Measurements from ENCODE around the gene SRP54. TPM values are rescaled to one million over a fixed set of nuclear protein-coding genes. Genes with fewer than 3 reads are reported as not detected.

SRP54 gene
- total RNA-seq, 1 experiment from 2014 or later: 57.0 TPM

DNA sequence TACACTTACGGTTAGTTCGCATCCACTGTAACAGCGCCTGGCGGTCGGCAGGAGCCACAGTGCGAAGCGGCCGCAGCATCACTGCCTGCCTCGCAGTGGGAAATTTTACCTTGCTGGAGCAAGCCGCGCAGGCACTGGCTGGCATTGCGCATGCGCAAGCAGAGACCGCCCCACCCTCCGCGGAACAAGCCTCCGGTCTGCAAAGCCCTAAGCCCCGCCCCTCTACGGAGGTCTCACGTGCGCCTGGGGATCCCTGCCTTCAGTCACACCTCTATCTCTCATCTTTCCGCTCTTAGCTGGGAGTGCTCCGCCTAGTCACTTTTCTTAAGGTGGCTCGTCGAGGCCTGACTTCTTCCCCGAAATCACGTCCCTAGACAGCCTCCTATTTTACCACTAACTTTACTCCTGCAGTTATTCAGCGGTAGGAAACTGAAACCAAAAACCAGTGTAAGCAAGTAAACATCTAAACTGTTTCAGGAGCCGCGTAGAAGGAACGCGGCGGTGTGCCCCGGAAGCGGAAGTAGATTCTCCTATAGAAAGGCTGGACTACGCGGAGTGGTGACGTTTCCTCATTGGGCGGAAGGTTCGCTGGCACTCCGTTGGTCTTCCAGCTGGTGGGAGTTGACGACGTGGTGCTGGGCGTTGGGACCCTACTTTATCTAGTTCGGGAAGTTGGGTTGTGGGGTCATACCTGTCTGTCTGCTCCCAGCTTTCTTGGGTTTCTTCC, at the start of gene SRP54 (continued):
- TF ChIP-seq, protein P1, sequence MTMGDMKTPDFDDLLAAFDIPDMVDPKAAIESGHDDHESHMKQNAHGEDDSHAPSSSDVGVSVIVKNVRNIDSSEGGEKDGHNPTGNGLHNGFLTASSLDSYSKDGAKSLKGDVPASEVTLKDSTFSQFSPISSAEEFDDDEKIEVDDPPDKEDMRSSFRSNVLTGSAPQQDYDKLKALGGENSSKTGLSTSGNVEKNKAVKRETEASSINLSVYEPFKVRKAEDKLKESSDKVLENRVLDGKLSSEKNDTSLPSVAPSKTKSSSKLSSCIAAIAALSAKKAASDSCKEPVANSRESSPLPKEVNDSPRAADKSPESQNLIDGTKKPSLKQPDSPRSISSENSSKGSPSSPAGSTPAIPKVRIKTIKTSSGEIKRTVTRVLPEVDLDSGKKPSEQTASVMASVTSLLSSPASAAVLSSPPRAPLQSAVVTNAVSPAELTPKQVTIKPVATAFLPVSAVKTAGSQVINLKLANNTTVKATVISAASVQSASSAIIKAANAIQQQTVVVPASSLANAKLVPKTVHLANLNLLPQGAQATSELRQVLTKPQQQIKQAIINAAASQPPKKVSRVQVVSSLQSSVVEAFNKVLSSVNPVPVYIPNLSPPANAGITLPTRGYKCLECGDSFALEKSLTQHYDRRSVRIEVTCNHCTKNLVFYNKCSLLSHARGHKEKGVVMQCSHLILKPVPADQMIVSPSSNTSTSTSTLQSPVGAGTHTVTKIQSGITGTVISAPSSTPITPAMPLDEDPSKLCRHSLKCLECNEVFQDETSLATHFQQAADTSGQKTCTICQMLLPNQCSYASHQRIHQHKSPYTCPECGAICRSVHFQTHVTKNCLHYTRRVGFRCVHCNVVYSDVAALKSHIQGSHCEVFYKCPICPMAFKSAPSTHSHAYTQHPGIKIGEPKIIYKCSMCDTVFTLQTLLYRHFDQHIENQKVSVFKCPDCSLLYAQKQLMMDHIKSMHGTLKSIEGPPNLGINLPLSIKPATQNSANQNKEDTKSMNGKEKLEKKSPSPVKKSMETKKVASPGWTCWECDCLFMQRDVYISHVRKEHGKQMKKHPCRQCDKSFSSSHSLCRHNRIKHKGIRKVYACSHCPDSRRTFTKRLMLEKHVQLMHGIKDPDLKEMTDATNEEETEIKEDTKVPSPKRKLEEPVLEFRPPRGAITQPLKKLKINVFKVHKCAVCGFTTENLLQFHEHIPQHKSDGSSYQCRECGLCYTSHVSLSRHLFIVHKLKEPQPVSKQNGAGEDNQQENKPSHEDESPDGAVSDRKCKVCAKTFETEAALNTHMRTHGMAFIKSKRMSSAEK (CRISPR knock-in tag; IDR thresholded peaks at IDR 0.05; ENCODE audit: borderline replicate concordance): no peak
- TF ChIP-seq, protein P2, sequence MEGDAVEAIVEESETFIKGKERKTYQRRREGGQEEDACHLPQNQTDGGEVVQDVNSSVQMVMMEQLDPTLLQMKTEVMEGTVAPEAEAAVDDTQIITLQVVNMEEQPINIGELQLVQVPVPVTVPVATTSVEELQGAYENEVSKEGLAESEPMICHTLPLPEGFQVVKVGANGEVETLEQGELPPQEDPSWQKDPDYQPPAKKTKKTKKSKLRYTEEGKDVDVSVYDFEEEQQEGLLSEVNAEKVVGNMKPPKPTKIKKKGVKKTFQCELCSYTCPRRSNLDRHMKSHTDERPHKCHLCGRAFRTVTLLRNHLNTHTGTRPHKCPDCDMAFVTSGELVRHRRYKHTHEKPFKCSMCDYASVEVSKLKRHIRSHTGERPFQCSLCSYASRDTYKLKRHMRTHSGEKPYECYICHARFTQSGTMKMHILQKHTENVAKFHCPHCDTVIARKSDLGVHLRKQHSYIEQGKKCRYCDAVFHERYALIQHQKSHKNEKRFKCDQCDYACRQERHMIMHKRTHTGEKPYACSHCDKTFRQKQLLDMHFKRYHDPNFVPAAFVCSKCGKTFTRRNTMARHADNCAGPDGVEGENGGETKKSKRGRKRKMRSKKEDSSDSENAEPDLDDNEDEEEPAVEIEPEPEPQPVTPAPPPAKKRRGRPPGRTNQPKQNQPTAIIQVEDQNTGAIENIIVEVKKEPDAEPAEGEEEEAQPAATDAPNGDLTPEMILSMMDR (IDR thresholded peaks at IDR 0.05): no peak
- TF ChIP-seq CREM (CRISPR knock-in tag; IDR thresholded peaks at IDR 0.05) (peak; percentile 79), GRHL2 (CRISPR knock-in tag; IDR thresholded peaks at IDR 0.05; ENCODE audit: insufficient replicate concordance, severe bottlenecking) (no peak), NR2C2 (CRISPR knock-in tag; IDR thresholded peaks at IDR 0.05) (peak; percentile 82), NFE2L1 (CRISPR knock-in tag; IDR thresholded peaks at IDR 0.05) (peak; percentile 81; the same call in 1 of the 2 replicates), SP1 (CRISPR knock-in tag; conservative IDR thresholded peaks at IDR 0.05) (peak; percentile 68; the same call in 1 of the 2 replicates), RORB (CRISPR knock-in tag; IDR thresholded peaks at IDR 0.05) (no peak), IRF2 (CRISPR knock-in tag; IDR thresholded peaks at IDR 0.05; ENCODE audit: borderline replicate concordance, low read depth) (no peak)
- TF ChIP-seq, protein P3, sequence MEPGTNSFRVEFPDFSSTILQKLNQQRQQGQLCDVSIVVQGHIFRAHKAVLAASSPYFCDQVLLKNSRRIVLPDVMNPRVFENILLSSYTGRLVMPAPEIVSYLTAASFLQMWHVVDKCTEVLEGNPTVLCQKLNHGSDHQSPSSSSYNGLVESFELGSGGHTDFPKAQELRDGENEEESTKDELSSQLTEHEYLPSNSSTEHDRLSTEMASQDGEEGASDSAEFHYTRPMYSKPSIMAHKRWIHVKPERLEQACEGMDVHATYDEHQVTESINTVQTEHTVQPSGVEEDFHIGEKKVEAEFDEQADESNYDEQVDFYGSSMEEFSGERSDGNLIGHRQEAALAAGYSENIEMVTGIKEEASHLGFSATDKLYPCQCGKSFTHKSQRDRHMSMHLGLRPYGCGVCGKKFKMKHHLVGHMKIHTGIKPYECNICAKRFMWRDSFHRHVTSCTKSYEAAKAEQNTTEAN (CRISPR knock-in tag; IDR thresholded peaks at IDR 0.05): 0 out of 2 replicates have a peak, but pooled peaks have one; percentile 19
- TF ChIP-seq, protein P4, sequence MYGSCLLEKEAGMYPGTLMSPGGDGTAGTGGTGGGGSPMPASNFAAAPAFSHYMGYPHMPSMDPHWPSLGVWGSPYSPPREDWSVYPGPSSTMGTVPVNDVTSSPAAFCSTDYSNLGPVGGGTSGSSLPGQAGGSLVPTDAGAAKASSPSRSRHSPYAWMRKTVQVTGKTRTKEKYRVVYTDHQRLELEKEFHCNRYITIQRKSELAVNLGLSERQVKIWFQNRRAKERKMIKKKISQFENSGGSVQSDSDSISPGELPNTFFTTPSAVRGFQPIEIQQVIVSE (CRISPR knock-in tag; IDR thresholded peaks at IDR 0.05; ENCODE audit: borderline replicate concordance): no peak
- TF ChIP-seq, protein P5, sequence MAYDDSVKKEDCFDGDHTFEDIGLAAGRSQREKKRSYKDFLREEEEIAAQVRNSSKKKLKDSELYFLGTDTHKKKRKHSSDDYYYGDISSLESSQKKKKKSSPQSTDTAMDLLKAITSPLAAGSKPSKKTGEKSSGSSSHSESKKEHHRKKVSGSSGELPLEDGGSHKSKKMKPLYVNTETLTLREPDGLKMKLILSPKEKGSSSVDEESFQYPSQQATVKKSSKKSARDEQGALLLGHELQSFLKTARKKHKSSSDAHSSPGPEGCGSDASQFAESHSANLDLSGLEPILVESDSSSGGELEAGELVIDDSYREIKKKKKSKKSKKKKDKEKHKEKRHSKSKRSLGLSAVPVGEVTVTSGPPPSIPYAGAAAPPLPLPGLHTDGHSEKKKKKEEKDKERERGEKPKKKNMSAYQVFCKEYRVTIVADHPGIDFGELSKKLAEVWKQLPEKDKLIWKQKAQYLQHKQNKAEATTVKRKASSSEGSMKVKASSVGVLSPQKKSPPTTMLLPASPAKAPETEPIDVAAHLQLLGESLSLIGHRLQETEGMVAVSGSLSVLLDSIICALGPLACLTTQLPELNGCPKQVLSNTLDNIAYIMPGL (CRISPR knock-in tag; IDR thresholded peaks at IDR 0.05): 0 out of 2 replicates have a peak, but pooled peaks have one; percentile 59
- TF ChIP-seq, protein P6, sequence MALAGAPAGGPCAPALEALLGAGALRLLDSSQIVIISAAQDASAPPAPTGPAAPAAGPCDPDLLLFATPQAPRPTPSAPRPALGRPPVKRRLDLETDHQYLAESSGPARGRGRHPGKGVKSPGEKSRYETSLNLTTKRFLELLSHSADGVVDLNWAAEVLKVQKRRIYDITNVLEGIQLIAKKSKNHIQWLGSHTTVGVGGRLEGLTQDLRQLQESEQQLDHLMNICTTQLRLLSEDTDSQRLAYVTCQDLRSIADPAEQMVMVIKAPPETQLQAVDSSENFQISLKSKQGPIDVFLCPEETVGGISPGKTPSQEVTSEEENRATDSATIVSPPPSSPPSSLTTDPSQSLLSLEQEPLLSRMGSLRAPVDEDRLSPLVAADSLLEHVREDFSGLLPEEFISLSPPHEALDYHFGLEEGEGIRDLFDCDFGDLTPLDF (CRISPR knock-in tag; IDR thresholded peaks at IDR 0.05): no peak
- TF ChIP-seq, protein P7, sequence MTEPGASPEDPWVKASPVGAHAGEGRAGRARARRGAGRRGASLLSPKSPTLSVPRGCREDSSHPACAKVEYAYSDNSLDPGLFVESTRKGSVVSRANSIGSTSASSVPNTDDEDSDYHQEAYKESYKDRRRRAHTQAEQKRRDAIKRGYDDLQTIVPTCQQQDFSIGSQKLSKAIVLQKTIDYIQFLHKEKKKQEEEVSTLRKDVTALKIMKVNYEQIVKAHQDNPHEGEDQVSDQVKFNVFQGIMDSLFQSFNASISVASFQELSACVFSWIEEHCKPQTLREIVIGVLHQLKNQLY (CRISPR knock-in tag; IDR thresholded peaks at IDR 0.05): no peak
- TF ChIP-seq, protein P8, sequence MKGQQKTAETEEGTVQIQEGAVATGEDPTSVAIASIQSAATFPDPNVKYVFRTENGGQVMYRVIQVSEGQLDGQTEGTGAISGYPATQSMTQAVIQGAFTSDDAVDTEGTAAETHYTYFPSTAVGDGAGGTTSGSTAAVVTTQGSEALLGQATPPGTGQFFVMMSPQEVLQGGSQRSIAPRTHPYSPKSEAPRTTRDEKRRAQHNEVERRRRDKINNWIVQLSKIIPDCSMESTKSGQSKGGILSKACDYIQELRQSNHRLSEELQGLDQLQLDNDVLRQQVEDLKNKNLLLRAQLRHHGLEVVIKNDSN (CRISPR knock-in tag; IDR thresholded peaks at IDR 0.05): peak; percentile 87
- TF ChIP-seq, protein P9, sequence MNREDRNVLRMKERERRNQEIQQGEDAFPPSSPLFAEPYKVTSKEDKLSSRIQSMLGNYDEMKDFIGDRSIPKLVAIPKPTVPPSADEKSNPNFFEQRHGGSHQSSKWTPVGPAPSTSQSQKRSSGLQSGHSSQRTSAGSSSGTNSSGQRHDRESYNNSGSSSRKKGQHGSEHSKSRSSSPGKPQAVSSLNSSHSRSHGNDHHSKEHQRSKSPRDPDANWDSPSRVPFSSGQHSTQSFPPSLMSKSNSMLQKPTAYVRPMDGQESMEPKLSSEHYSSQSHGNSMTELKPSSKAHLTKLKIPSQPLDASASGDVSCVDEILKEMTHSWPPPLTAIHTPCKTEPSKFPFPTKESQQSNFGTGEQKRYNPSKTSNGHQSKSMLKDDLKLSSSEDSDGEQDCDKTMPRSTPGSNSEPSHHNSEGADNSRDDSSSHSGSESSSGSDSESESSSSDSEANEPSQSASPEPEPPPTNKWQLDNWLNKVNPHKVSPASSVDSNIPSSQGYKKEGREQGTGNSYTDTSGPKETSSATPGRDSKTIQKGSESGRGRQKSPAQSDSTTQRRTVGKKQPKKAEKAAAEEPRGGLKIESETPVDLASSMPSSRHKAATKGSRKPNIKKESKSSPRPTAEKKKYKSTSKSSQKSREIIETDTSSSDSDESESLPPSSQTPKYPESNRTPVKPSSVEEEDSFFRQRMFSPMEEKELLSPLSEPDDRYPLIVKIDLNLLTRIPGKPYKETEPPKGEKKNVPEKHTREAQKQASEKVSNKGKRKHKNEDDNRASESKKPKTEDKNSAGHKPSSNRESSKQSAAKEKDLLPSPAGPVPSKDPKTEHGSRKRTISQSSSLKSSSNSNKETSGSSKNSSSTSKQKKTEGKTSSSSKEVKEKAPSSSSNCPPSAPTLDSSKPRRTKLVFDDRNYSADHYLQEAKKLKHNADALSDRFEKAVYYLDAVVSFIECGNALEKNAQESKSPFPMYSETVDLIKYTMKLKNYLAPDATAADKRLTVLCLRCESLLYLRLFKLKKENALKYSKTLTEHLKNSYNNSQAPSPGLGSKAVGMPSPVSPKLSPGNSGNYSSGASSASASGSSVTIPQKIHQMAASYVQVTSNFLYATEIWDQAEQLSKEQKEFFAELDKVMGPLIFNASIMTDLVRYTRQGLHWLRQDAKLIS (CRISPR knock-in tag; IDR thresholded peaks at IDR 0.05; ENCODE audit: borderline replicate concordance): 0 out of 2 replicates have a peak, but pooled peaks have one; percentile 21
